HTERT RPE-1 (cell line): ENCODE results near the gene RAB11FIP3.

Experiments used
- in situ Hi-C: fragments of 300-500 bp; cut with MboI; formaldehyde crosslinking; loops from 4 replicates; pipeline ENCODE4 v1.14.3; 2020; ENCODE audit warnings: low sequenced_read_pairs

RAB11FIP3 gene

DNA sequence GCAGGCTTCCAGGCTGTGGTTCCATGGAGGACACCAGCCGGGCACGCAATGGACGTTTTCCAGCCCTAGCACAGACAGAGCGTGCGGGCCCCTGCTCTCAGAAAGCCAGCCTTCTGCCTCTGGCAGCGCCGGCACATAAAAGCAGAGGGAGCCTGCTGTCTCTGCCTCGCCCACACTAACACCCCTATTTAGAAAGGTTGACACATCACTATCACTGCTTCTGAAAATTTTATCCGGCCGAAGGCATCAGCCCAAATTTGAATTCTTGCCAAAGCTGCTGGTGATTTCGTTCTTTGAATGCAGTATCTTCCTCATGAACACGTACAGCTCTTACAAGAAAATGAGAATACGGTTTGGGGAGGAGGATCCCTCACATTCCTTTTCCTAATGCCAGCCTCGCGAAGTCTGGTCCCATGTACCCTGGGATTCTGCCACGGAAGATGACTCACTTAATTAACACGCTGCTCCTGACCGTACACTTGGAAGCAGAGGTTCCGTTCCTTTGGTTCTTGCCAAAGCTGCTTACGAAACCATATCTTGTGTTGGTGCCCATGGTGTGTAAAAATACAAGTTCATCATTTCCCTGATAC, 1.3 kb upstream of the RAB11FIP3 start:
- in situ Hi-C loops: no loop called here

GRCh38 chr16:424623-425081, 797 bp upstream of the RAB11FIP3 start:
- in situ Hi-C loops: no loop called here

DNA sequence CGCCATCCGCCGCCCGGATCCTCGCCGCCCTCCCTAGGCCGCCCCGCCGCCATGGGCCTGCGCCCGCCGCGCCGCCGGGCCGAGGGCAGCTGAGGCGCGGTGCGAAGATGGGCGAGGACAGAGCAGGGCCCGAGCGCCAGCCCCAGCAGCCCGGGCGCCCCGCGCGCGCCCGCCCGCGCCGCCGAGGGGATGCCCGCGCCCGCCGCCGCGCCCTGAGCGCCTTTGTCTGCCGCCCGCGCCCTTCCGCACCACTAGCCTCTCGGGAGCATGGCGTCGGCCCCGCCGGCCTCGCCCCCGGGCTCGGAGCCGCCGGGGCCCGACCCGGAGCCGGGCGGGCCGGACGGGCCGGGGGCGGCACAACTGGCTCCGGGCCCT, 278 bp downstream of the RAB11FIP3 start:
- in situ Hi-C loops: no loop called here

DNA sequence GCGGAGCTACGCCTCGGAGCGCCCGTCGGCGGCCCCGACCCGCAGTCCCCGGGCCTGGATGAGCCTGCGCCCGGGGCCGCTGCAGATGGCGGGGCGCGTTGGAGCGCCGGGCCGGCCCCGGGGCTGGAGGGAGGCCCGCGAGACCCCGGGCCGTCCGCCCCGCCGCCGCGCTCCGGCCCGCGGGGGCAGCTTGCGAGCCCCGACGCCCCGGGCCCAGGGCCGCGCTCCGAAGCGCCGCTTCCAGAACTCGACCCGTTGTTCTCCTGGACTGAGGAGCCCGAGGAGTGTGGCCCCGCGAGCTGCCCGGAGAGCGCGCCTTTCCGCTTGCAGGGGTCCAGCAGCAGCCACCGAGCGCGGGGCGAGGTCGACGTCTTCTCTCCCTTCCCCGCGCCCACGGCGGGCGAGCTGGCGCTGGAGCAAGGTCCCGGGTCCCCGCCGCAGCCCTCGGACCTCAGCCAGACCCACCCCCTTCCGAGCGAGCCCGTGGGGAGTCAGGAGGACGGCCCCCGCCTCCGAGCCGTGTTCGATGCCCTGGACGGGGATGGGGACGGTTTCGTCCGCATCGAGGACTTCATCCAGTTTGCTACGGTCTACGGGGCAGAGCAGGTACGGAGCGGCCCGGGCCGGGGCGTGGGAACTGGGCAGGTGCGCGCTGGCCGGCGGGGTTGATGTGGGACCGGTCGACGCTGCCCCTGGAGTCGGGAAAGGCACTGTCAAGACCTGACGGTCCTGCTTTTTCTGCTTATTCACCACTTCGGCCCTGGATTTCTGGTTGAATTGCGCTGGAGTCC, 861 bp downstream of the RAB11FIP3 start:
- in situ Hi-C loops: no loop called here

- in situ Hi-C loops: no loop called here
These were observed 1.4 kb downstream of the RAB11FIP3 start for GRCh38 chr16:426906-427249.

DNA sequence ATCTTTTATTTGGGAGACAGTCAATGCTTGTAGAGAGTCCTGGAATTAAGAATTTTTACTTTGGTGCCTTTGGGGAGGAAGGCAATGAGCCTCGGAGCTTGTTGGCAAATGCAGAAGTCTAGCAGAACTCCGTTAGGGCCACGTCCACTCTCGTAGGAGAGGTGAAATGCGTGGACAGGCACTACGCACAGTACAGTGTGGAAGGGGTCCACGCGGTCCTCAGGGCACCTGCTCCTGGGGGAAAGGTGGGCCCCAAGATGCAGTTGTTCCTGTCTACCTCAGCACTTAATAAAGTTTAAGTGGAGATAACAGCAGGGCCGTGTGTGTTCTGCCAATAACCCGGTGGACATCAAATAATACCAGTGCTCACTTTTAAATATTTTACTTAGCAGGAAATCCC, 1.8 kb downstream of the RAB11FIP3 start:
- in situ Hi-C loops: no loop called here

GRCh38 chr16:430904-431303, 5.5 kb downstream of the RAB11FIP3 start:
- in situ Hi-C loops: no loop called here

- in situ Hi-C loops: no loop called here
These were observed 15.2 kb downstream of the RAB11FIP3 start for GRCh38 chr16:440627-441026.

DNA sequence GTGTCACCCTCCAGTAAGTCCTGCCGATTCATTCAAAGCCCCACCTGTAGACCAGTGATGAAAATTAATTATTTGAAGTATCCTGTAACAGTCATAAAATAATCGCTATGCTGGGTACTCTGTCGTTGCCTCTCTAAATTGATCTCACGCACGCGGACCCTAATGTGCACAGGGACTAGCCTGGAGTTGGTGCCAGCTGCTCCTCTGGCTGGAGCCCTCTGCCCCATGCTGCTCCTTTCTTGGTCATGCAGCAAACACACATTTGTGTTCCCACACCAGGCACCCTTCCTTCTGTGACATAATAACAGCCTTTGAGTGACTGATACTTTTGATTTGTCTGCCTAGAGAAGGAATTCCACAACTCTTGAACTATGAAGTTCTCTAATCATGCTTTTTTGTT, 16.0 kb downstream of the RAB11FIP3 start:
- in situ Hi-C loops: no loop called here

DNA sequence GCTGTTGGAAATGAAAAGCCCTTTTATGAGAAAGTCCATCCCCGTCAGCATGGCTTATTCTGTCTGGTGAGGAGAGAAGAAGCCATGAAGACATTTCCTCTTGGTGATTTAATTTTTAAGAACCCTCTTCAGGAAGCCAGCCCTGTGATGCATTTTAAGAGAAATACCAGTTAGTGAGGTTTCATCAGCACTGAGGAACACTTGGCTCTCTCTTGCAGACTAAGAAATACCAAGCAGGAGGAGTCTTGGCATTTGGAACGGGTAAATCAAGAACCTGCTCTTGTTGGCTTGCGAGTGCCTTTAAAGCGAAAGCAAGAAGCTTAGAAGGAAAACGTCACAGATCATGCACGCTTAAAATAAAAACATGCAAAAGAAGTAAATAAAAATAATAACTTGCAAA, 17.5 kb downstream of the RAB11FIP3 start:
- in situ Hi-C loops: no loop called here

- in situ Hi-C loops: no loop called here
These were observed 18.6 kb downstream of the RAB11FIP3 start for GRCh38 chr16:444027-444426.

- in situ Hi-C loops: no loop called here
These were observed 20.1 kb downstream of the RAB11FIP3 start for GRCh38 chr16:445566-445965.

GRCh38 chr16:450385-450784, 24.9 kb downstream of the RAB11FIP3 start:
- in situ Hi-C loops: no loop called here

DNA sequence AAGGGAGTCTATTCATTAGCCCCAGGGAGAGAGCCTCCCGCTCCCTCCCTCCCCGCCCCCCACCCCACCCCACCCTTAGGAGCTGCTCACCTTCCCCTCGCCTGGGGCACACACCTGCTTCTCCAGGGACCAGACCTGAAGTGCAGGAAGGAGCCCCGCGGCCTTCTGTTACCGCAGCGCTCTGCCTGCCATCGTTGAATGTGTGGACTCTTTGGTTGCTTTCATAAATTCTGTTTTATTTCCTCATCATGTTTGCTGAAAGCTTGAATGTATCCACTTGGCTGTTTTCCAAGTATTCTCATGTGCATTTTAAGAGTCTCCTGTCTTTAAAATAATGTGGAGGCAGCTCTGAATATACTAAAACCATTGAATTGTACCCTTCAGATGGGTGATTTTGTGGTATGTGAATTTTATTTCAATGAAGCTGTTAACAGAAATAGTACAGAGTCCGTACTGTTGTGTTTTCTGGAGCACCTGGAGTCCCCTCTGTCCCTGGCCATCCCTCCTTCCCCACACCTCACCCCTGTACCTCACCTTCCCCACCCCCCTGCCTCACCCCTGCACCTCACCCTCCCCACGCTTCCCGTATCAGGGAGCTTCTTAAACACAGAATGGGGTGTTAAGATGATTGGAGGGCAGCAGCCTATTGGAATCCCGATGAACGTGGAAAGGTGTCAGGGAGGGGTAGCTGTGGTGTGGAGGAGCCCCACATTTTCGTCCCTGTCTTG, 25.5 kb downstream of the RAB11FIP3 start:
- in situ Hi-C loops: no loop called here

GRCh38 chr16:454397-454940, 29.0 kb downstream of the RAB11FIP3 start:
- in situ Hi-C loops: no loop called here

DNA sequence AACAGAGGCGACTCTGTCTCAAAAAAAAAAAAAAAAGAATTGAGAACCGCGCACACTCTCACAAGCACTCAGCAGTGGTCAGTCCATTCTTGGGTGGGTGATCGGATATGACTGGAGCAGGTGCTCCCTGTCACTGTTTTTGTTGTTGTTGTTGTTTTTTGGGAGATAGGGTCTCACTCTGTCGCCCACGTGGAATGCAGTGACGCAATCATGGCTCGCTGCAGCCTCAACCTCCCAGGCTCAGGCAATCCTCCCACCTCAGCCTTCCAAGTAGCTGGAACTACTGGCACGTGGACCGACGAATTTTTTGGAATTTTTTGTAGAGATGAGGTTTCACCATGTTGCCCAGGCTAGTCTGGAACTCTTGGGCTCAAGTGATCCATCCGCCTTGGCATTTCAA, 30.0 kb downstream of the RAB11FIP3 start:
- in situ Hi-C loops: no loop called here

DNA sequence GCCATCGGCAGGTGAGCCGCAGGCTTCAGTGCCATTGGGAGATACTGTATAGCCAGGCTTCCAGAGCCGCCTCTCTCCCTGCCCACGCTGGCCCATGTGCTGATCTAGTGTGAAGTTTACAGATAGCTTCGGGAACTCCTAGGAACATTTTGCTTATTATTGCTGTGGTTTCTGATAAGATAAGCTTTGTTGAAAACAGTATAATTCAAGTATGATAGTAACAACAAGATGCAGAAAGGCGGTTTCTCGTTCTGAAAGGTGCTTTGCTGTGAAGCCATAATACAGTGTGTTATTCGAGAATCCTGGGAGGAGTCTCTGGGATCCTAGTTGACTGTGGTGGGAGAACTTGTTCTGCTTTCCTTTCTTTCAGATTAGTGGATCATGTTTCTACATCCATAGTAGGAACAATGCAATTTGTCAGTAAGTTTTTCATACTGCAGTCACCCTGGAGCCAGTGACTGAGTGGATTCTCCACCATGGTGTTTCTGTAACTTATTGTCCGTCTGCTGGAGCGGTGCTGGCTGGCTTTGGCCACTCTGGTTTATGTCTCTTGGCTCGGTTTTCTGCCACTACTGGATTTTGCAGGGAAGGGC, 31.5 kb downstream of the RAB11FIP3 start:
- in situ Hi-C loops: no loop called here

DNA sequence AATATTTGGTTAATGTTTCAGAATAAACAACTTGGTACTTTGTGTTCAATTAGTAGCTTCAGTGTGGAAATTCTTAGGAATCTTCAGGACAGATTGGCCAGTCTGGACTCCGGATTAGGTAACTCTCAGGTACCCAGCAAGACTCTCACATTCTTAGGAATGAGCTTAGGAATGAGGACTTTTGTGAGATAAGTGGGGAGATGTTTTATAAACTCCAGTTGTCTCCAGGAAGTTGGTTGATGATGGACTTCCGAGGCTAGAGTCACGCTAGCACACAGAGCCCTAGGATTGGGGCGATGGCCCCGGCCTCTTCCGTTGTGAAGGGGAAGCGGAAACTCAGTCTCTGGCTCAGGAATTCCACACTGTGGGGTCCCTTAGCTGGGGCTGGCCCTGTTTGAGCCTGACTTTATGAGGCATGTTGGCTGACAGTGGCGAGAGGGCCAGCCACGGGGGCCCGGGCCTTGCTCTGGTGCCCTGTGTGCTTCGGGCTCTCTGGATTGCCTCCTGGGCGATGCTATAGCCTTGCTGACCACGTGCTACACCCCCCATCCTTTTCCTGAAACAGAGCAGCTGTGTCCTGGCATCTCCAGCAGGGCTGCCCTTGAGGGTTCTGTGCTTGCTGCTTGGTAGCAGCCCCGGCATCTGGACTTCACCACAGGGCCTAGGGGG, 32.4 kb downstream of the RAB11FIP3 start:
- in situ Hi-C loops: no loop called here

DNA sequence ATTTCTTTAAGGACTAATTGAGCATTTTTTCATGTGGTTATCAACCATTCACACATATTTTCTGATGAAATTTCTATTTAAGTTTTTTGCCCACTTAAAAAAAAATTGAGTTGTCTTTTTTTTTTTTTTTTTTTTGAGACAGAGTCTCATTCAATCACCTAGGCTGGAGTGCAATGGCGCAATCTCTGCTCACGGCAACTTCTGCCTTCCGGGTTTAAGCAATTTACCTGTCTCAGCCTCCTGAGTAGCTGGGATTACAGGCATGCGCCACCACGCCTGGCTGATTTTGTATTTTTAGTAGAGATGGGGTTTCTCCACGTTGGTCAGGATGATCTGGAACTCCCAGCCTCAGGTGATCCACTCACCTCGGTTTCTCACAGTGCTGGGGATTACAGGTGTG, 34.3 kb downstream of the RAB11FIP3 start:
- in situ Hi-C loops: no loop called here

GRCh38 chr16:460787-461186, 35.3 kb downstream of the RAB11FIP3 start:
- in situ Hi-C loops: no loop called here

DNA sequence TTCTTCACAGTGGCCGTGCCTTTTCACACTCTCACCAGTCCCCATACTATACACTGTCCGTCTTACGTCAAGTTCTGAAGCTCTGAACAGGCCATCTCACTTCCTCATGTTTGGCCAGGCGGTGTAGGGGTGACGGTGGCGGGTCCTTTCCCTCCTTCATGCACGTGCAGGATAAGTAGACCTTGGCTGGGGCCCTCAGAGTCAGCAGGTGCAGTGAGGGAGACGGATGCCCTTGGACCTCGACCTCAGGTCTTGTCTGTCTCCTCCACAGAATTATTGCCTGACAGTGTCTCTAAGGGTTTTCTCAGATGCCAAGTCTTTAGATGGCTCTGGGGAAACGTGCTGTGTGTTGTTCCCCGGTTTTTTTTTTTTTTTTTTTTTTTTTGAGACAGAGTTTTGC, 37.6 kb downstream of the RAB11FIP3 start:
- in situ Hi-C loops: no loop called here
